Fibroblast of skin of left quadriceps (primary cell): ENCODE results near the gene FDPS.
"Not testable (repeated sequence)": the region's sequence is repeated elsewhere in the genome, so short reads cannot be mapped to it uniquely, and the experiment has no call there.

Experiments
- DNase-seq, 2 experiments: peaks; one replicate each; pipeline ENCODE4 v3.0.0-alpha.2; 2013; ENCODE audit warnings: low read depth in 2 of 2

Gene FDPS

DNA sequence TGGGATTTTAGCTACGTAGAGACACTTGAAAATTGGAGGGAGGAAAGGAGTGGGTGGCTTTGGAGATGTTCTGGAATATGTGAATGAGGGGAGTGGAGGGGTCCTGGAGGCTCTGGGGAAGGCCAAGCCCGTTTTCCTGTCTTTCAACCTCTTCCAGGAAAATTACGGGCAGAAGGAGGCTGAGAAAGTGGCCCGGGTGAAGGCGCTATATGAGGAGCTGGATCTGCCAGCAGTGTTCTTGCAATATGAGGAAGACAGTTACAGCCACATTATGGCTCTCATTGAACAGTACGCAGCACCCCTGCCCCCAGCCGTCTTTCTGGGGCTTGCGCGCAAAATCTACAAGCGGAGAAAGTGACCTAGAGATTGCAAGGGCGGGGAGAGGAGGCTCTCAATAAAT lies 11.6 kb downstream of the FDPS start:
- no peak for DNase-seq

DNA sequence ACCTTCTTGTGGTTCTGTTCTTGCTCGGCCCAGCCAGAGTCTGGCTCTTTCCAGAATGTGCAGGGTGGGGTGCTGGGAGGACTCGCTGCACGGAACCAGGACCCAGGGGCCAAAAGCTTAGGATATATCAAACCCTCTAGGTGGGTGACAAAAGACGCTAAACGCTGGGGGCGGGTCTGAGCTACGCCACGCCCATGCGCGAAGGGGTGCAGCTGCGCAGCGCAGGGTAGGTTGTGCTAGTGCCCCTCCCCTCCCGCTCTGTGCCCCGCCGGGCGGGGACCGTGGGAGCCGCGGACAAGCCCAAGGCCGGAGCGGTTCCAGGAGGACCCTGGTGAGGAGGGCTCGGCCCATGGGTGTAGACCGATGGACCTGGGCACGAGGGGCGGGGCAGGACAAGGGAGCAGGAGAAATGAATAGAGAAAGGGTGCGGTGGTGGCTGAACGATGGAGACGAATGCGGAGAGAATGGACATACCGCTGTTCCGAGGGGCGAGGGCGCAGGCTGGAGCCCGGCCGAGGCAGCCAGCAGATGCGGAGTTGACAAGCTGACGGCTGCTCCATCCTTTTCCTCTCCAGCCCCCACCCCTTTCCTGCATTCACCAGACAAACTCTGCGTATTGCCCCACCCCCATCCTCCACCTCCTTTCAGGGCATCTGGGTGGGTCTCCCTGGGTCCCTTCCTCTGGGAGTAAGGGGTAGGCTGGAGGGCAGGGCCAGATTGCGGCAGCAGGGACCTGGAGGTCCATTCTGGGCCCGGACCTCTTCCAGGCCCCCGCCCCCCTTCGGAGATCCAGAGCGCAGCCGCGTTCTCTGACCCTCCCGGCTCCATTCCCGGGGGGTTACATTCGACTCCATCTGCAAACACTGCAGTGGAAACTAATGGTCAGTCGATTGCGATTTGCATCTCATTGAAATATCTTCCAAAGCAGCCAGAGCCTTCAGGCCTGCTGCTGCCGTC lies 12.3 kb downstream of the FDPS start, which contains the start of gene RUSC1:
Gene RUSC1, plus strand, starts transcription at position 234 of the 957 bp plus-strand sequence. CDS start 880 bp downstream, outside the sequence.
- peak in 1 of 2 experiments; percentile 28 for DNase-seq

DNA sequence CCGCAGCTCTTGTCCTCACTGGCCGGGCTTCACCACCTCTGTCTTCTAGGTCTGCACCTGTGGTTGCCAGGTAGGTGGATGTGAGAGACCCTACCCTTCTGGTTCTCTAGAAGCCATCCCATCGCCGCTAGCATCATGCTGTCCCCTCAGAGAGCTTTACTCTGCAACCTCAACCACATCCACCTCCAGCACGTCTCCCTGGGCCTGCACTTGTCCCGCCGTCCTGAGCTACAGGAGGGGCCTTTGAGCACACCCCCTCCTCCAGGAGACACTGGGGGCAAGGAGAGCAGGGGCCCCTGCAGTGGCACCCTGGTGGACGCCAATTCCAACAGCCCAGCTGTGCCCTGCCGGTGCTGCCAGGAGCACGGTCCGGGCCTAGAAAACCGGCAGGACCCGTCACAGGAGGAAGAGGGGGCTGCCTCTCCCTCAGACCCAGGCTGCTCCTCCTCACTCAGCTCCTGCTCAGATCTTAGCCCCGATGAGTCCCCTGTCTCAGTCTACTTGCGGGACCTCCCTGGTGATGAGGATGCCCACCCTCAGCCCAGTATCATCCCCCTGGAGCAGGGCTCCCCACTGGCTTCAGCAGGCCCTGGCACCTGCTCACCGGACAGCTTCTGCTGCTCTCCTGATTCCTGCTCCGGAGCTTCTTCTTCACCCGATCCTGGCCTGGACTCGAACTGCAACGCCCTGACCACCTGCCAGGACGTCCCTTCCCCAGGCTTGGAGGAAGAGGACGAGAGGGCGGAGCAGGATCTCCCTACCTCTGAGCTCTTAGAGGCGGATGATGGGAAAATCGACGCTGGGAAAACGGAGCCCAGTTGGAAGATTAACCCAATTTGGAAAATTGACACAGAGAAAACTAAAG lies 13.2 kb downstream of the FDPS start:
- DNase-seq, result no peak

- no peak for DNase-seq
These were observed 13.9 kb downstream of the FDPS start for GRCh38 chr1:155322571-155322952.

DNA sequence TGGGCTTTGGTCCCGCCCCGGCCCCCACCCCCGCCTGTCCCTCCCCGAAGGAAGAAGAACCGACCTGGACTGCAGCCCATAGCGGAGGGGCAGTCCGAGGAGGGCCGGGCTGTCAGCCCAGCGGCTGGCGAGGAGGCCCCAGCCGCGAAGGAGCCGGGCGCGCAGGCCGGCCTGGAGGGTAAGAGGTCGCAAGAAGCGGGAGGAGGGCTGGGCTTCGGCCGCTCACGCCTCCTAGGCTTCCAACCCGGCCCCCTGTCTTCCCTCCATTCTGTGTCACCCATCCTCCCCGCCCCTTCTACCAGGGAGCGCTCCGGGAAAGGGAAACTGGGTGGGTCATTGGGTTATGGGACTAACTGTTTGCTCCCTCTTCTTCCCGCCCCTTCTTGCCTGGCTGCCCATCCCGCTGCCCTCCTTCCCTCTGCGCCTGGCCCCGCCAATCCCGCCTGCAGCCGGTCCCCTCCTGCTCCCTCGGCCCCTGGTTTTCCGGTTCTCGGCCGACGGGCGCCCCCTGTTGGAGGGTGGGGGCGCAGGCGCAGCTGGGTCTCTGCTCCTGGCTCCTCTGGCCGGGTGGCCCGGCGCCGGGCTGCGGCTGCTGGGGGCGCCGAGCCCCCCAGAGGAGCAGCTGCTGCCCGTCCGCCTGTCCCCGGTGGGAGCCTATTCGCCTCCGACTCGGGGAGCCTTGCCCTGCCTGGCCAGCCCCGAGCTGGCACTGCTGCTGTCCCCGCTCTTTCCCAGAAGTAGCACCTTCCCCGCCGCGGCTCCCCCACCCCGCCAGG lies 14.5 kb downstream of the FDPS start:
- peak; percentile 75 for DNase-seq

- peak; percentile 71 to 75 for DNase-seq
These were observed 15.0 kb downstream of the FDPS start for GRCh38 chr1:155323729-155324036.

- DNase-seq, result peak; percentile 87 to 91
These were observed 15.5 kb downstream of the FDPS start for GRCh38 chr1:155324037-155324716.

- no peak for DNase-seq
These were observed 16.3 kb downstream of the FDPS start for GRCh38 chr1:155324717-155325602.

DNA sequence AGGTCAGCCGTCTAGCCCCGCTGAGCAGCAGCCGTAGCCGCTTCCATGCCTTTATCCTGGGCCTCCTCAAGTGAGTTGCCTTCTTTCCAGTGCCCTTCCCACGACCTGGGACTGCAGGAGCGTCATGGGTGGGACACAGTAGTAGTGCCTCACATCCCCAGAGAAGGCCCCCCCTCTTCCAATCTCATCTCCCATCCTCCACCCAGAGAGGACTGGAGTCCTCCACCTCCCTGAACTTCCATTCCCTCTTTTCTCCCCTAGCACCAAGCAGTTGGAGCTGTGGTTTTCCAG lies 16.9 kb downstream of the FDPS start:
- no peak for DNase-seq

- no peak for DNase-seq
These were observed 17.4 kb downstream of the FDPS start for GRCh38 chr1:155326020-155326526.

- DNase-seq, result no peak
These were observed 18.0 kb downstream of the FDPS start for GRCh38 chr1:155326631-155327037.

DNA sequence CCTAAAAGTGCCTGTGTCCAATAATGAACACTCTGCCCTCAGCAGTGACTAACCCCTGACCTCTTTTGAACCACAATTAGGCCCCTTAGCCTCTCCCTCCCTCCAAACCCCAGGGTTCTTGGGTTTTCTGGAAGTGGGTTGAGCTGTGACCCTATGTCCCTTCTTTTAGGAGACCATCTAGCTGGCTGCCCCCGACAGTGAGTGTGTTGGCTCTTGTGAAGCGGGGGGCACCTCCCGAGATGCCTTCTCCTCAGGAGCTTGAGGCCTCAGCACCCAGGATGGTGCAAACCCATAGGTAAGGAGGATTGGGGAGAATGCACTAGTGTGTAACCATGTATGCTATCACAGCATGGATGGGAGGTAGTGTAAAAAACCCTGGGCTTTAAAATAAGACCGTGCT lies 19.3 kb downstream of the FDPS start:
- no peak for DNase-seq

DNA sequence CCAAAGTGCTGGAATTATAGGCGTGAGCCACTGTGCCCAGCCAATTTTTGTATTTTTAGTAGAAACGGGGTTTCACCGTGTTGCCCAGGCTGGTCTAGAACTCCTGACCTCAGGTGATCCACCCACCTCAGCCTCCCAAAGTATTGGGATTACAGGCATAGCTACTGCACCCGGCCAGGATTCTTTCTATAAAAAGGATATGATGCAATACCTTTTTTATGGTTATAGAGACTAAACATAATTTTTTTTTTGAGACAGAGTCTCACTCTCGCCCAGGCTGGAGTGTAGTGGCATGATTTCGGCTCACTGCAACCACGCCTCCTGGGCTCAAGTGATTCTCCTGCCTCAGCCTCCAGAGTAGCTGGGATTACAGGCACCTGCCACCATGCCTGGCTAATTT lies 20.2 kb downstream of the FDPS start:
- not testable (repeated sequence) for DNase-seq

DNA sequence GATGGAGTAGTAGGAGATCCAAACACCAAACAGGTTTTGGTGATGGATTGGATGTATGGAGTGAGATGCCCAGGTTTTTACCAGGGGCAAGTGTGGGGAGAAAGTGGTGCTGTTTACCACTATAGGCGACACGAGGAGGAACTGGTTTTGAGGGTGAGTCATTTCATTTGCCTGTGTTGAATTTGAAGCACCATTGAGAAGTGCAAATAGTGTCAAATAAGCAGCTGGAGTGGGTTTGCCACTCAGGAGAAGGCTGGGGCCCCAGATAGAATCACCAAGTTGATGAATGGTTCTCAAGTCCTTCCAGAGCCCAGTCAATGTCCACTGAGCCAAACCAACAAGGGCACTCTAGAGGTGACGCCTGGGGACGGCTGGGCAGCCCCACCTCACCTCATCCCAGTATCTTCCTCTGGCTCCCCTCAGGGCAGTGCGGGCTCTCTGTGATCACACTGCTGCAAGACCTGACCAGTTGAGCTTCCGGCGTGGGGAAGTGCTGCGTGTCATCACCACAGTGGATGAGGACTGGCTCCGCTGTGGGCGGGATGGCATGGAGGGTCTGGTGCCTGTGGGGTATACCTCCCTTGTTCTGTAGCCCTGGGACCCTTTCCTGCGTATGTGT lies 21.4 kb downstream of the FDPS start:
- DNase-seq, result no peak

- DNase-seq, result no peak
These were observed 26.3 kb downstream of the FDPS start for GRCh38 chr1:155334962-155335361.

- DNase-seq, result no peak
These were observed 30.9 kb downstream of the FDPS start for GRCh38 chr1:155339515-155340097.

DNA sequence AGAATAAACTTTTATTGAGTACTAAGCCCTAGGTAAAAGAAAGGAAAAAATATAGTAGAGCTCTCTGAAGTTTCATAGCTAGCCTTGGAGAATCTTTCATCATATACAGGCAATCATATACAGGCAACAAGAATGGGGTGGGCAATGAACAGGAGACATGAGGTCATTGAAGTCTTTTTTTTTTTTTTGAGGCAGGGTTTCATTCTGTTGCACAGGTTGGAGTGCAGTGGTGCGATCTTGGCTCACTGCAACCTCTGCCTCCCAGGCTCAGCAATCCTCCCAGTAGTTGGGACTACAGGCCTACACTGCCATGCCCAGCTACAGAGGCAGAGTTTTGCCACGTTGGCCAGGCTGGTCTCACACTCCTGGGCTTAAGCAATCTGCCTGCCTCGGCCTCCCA lies 34.2 kb downstream of the FDPS start:
- DNase-seq, result no peak

GRCh38 chr1:155352631-155353030 lies 44.0 kb downstream of the FDPS start:
- no peak for DNase-seq

DNA sequence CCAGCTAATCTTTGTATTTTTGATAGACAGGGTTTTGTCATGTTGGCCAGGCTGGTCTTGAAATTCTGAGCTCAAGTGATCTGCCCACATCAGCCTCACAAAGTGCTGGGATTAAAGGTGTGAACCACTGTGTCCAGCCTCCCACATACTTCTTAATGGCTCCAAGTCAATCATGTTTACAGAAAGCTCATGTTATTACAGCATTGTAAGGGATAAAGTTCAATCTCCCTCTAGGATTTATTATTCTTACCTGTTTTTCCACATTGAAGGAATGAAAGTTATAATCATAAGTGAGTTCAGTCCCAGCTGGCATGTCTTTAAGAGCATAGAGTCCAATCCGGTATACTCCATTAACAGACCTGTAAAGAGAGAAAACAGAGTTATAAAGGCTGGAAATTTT lies 51.4 kb downstream of the FDPS start:
- DNase-seq, result no peak
